ENCODE results near the gene WDR70.

GRCh38 chr5:37519304-37519703 lies 140.2 kb downstream of the WDR70 start:
- no peak for TF ChIP-seq CTCF (IDR thresholded peaks at IDR 0.05)
- no peak for TF ChIP-seq POLR2A (IDR thresholded peaks at IDR 0.05)

Data from Peyer's patch (tissue), 4 donors.